Upper lobe of left lung (tissue), 6 donors: ENCODE data around the gene KCNH8. TPM values are rescaled to one million over a fixed set of nuclear protein-coding genes. Genes with fewer than 3 reads are reported as not detected.

Experiments
- ATAC-seq, 2 donors: fragments of 200-7000 bp; cut with Tn5 transposase; one replicate each; pipeline ENCODE4 v1.9.1; 2022; ENCODE audit warnings: mild to moderate bottlenecking in 2 of 2, moderate library complexity in 2 of 2; ENCODE audit not compliant: low FRiP score in 2 of 2
- DNase-seq, 2 donors: peaks; one replicate each; pipeline ENCODE4 v3.0.0-alpha.2; 2019 to 2020
- H3K27ac ChIP-seq, 4 donors: fragments of 200-600 bp; sonication (generic); one replicate each; pipeline ENCODE4 v1.5.1; 2016 to 2019
- H3K27me3 ChIP-seq, 4 donors: fragments of 200-600 bp; sonication (generic); one replicate each; pipeline ENCODE4 v1.5.1; 2017 to 2019
- H3K36me3 ChIP-seq, 4 donors: fragments of 200-600 bp; sonication (generic); one replicate each; pipeline ENCODE4 v1.5.1; 2016 to 2019
- H3K4me1 ChIP-seq, 4 donors: fragments of 200-600 bp; sonication (generic); one replicate each; pipeline ENCODE4 v1.5.1; 2018 to 2019
- H3K4me3 ChIP-seq, 4 donors: fragments of 200-600 bp; sonication (generic); one replicate each; pipeline ENCODE4 v1.5.1; 2017 to 2019; ENCODE audit warnings: mild to moderate bottlenecking in 2 of 4, moderate library complexity in 1 of 4
- H3K9me3 ChIP-seq, 4 donors: fragments of 200-600 bp; sonication (generic); one replicate each; pipeline ENCODE4 v1.5.1; 2018 to 2019
- EP300 ChIP-seq, 4 donors: sonication (generic); formaldehyde crosslinking; IDR thresholded peaks; one replicate each; pipeline ENCODE4 v1.5.1; 2017; ENCODE audit warnings: antibody characterized with exemption in 4 of 4, control low read depth in 2 of 4
- POLR2A ChIP-seq, 4 donors: fragments of 450-650 bp; IDR thresholded peaks; one replicate each; pipeline ENCODE4 v1.5.1; 2016 to 2017; ENCODE audit warnings: antibody characterized with exemption in 4 of 4, mild to moderate bottlenecking in 2 of 4
- POLR2AphosphoS5 ChIP-seq, 2 donors: sonication (generic); formaldehyde crosslinking; IDR thresholded peaks; one replicate each; pipeline ENCODE4 v1.5.1; 2017; ENCODE audit warnings: antibody characterized with exemption in 2 of 2
- WGBS, 2 donors: methylation state at CpG; one replicate each; pipeline ENCODE4 v1.1.5; 2017 to 2018; 5-methylcytosine and 5-hydroxymethylcytosine counted together
- total RNA-seq, 6 donors: library from RNA; depleted of rRNA in 4 of 6; stranded (reverse); fragments of >200 nt in 4 of 6; gene quantifications; one replicate each; pipeline versions ENCODE4 v1.1.0 to v1.2.1, GENCODE V29; 2016 to 2021
- TF ChIP-seq, protein P1 (sequence below), 6 experiments: fragments of 450-650 bp in 4 of 6; fragments of 200-600 bp in 2 of 6; sonication (generic) in 2 of 6; IDR thresholded peaks; one replicate each; pipeline ENCODE4 v1.5.1; 2016 to 2019; ENCODE audit warnings: antibody characterized with exemption in 6 of 6
- donor health status: DM: no; HTN: no; CAD: no; lungs with moderate emphysema.
- donor health status: DM: no; HTN: yes; CAD: no; lungs with severe emphysema.

KCNH8 gene
- total RNA-seq, 6 donors from 2014 or later = 0.10 to 0.24 (median 0.13) TPM; not detected in 2

- 93 to 95% methylated on average over 3 of the region's 3 CpGs for WGBS, 2 donors
These were observed 124.0 kb downstream of the KCNH8 start for GRCh38 chr3:19272296-19272695.

GRCh38 chr3:19273091-19273490 is 124.8 kb downstream of the KCNH8 start:
- Histone ChIP-seq H3K4me1 (no peaks in the 10 kb centered on the region), H3K36me3 (no peaks in the 10 kb centered on the region), H3K27me3 (no peaks in the 10 kb centered on the region), H3K9me3 (no peaks in the 10 kb centered on the region), H3K27ac (no peak overlapping the region), H3K4me3 (no peak overlapping the region)
- TF ChIP-seq POLR2AphosphoS5 (IDR thresholded peaks at IDR 0.05) (no peak), POLR2A (IDR thresholded peaks at IDR 0.05) (no peak), EP300 (IDR thresholded peaks at IDR 0.05) (no peak)
- TF ChIP-seq, protein P1, sequence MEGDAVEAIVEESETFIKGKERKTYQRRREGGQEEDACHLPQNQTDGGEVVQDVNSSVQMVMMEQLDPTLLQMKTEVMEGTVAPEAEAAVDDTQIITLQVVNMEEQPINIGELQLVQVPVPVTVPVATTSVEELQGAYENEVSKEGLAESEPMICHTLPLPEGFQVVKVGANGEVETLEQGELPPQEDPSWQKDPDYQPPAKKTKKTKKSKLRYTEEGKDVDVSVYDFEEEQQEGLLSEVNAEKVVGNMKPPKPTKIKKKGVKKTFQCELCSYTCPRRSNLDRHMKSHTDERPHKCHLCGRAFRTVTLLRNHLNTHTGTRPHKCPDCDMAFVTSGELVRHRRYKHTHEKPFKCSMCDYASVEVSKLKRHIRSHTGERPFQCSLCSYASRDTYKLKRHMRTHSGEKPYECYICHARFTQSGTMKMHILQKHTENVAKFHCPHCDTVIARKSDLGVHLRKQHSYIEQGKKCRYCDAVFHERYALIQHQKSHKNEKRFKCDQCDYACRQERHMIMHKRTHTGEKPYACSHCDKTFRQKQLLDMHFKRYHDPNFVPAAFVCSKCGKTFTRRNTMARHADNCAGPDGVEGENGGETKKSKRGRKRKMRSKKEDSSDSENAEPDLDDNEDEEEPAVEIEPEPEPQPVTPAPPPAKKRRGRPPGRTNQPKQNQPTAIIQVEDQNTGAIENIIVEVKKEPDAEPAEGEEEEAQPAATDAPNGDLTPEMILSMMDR (IDR thresholded peaks at IDR 0.05) = no peak
- ATAC-seq (no peak), DNase-seq (no peak)
- 67 to 68% methylated on average over 1 of the region's 1 CpG for WGBS, 2 donors

More at GRCh38 chr3:19272296-19272695, 124.0 kb downstream of the KCNH8 start:
- Histone ChIP-seq H3K27me3 (no peaks in the 10 kb centered on the region), H3K4me3 (no peak overlapping the region), H3K36me3 (no peaks in the 10 kb centered on the region), H3K9me3 (no peaks in the 10 kb centered on the region), H3K27ac (no peak overlapping the region), H3K4me1 (no peaks in the 10 kb centered on the region)
- DNase-seq (no peak), ATAC-seq (no peak)
- TF ChIP-seq POLR2AphosphoS5 (IDR thresholded peaks at IDR 0.05) (no peak), EP300 (IDR thresholded peaks at IDR 0.05) (no peak), POLR2A (IDR thresholded peaks at IDR 0.05) (no peak)
- TF ChIP-seq, protein P1 (IDR thresholded peaks at IDR 0.05) = no peak

DNA sequence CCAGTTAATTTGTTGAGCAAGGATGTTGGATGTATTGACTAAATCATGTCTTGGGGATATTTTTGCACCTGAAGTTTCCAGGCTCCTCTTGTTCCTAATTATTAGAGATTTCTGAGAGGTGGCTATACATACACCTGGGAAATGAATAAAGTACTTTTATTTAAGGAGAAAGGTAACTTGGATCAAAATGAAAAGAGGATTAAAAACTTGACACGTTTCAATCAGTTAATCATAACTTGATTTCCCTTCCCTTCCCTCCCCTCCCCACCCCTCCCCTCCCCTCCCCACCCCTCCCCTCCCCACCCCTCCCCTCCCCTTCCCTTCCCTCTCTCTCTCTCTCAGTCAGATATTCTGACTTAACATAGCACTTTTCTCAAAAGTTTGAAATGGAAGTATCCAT is 126.3 kb downstream of the KCNH8 start:
- Histone ChIP-seq H3K36me3 (no peaks in the 10 kb centered on the region), H3K4me1 (no peaks in the 10 kb centered on the region), H3K4me3 (no peak overlapping the region), H3K27ac (no peak overlapping the region), H3K9me3 (no peaks in the 10 kb centered on the region), H3K27me3 (no peaks in the 10 kb centered on the region)
- DNase-seq (no peak), ATAC-seq (no peak)
- 57 to 66% methylated on average over 1 of the region's 1 CpG for WGBS, 2 donors
- TF ChIP-seq POLR2A (IDR thresholded peaks at IDR 0.05) (no peak), POLR2AphosphoS5 (IDR thresholded peaks at IDR 0.05) (no peak), EP300 (IDR thresholded peaks at IDR 0.05) (no peak)
- TF ChIP-seq, protein P1 (IDR thresholded peaks at IDR 0.05) = no peak

- ATAC-seq (no peak), DNase-seq (no peak)
- H3K27ac ChIP-seq = no peak overlapping the region
- H3K27me3 ChIP-seq = no peaks in the 10 kb centered on the region
- H3K4me1 ChIP-seq = no peaks in the 10 kb centered on the region
- H3K9me3 ChIP-seq = no peaks in the 10 kb centered on the region
- no peak overlapping the region for H3K4me3 ChIP-seq
- 82 to 85% methylated on average over 3 of the region's 3 CpGs for WGBS, 2 donors
- H3K36me3 ChIP-seq = no peaks in the 10 kb centered on the region
- TF ChIP-seq POLR2A (IDR thresholded peaks at IDR 0.05) (no peak), POLR2AphosphoS5 (IDR thresholded peaks at IDR 0.05) (no peak)
- TF ChIP-seq, protein P1 (IDR thresholded peaks at IDR 0.05) = no peak
These were observed 136.7 kb downstream of the KCNH8 start for GRCh38 chr3:19284974-19285373.

DNA sequence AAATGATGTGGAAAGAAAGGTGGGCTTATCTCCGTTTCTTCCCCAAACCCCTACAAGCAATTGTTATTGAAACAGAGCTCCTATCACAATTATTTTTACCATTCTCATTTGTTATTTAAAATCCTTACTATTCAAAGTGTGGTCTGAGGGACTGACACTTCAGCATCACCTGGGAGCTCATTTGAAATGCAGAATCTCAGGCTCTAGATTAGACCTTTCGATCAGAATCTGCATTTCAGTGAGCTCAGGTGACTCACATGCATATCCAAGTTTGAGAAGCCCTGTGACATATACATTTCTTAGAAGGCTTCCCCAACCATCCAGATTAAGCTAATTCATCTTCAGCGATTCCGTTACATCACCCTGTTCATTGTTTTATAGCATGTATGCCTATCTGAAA is 145.0 kb downstream of the KCNH8 start:
- H3K27me3 ChIP-seq = no peaks in the 10 kb centered on the region
- H3K27ac ChIP-seq = no peak overlapping the region
- no peaks in the 10 kb centered on the region for H3K4me1 ChIP-seq
- no peak for TF ChIP-seq POLR2AphosphoS5 (IDR thresholded peaks at IDR 0.05)
- TF ChIP-seq, protein P1 (IDR thresholded peaks at IDR 0.05) = no peak
- no peak for TF ChIP-seq EP300 (IDR thresholded peaks at IDR 0.05)
- TF ChIP-seq POLR2A (IDR thresholded peaks at IDR 0.05) = no peak
- H3K36me3 ChIP-seq = no peaks in the 10 kb centered on the region
- no peak for ATAC-seq
- H3K9me3 ChIP-seq = no peaks in the 10 kb centered on the region
- no peak for DNase-seq
- H3K4me3 ChIP-seq = no peak overlapping the region
- WGBS, 2 donors = 77% methylated on average over 4 of the region's 4 CpGs
